Activated CD4-positive, alpha-beta T cell treated with anti-CD3 and anti-CD28 coated beads, Interleukin-2, amount 50 U/mL, for 24 hours (primary cell): Measurements from ENCODE around the gene EXOC6B.
"Not testable (repeated sequence)": the region's sequence is repeated elsewhere in the genome, so short reads cannot be mapped to it uniquely, and the experiment has no call there.

Source experiments
- DNase-seq, 2 donors: peaks; one replicate each; pipeline ENCODE4 v3.0.0-alpha.2; 2020; ENCODE audit warnings: low read depth in 1 of 2, low spot score in 1 of 2

EXOC6B gene

DNA sequence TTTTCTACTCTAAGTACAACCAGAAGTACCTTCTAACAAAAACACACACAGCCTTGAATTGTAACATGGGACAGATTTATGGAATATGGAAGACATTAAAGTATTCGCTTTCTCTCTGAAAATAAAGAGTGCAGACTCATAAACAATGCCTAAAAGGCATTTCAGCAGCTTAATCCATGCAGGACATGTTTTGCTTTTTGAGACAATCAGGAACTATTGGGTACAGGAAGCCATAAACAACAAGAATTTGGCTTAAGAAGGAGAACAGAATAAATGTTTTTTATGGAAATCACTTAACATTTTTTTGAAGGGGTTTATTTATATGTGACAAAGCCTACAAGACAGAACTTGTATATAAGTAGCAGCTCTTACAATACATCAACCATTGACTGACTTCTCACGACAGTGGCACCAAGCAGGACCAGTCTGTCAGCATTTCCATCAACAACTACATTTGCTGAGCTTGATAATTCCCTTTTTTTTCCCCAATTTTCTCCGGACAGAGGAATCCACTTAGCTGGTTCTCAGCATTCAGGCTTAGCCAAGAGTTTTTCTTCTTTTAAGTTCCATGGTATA lies 140.1 kb downstream of the EXOC6B start:
- DNase-seq = no peak

DNA sequence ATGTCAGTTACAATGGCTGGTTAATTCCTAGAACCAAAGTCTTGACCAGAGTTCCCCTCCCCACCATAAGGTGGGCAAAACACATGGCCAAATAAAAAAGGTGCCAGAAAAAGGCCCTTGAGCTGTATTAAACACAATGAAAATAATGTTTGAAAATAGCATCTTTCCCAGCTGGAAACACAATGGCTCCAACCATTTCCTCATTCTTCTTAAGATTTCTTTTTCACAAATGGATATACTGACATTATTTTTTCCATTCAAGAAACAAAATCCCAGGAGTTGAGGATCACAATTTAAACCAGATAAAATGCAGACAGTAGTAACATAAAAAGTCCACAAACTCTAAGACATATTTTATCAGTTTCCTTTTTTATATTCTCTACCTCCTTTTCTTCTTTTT lies 143.8 kb downstream of the EXOC6B start:
- no peak for DNase-seq

DNA sequence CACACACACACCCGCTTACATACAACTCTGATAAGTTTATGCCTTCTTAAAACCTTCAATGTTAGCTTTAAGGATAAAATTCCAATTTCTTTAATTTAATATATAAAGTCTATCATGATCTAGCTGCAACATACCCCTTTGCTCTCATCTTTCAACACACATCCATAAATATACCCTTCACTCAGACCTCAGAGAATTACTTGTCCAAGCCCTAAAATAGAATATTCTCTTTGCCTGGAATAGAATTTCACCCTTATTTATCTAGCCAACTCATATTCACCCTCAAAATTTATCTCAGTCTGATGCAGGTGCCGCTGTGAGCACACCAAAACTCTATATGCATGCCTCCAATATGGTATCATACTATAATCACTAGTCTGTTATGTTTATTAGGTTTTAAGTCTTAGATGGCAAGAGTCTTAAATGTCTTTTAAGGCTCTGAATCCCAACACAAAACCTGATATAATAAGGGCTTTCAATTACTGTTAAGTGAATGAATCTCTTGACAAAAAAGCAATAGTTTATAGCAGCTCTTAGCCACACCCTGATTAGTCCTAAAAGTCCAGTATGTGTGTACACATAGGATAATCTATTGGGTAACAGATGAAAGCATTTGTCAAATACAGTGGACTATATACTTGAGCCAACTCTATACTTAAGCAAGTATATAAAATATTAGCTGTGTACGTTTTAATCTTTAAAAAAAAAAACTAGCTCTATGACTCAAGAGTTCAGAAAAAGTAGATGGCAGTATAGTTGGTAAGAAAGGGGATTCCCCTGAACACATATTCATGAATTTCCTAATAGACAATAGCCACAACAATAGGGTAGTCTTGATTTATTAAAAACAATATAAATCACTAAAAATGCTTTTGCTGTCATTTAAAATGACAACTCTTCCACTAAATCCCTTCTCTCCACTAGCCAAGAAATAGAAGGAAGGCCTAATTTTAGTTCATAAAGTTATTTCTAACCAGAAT lies 144.5 kb downstream of the EXOC6B start:
- DNase-seq = no peak

DNA sequence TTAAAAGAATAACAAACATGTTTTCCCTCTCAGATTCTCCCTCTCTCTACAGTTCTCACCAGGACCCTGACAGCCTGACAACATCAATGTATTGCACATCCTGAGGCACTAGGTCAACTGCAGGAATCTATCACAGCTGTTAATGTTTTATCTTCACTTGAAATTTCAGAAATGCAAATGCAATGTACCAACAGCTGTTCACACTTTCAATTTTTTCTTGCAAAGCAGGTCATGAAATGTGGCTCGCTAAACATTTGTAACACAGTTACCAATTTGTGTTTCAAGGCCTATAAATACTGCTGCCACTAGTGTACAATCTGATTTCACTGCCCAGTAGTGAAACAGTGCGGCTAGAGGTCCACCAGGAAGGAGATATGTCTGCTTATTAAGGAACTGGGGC lies 147.8 kb downstream of the EXOC6B start:
- no peak for DNase-seq

DNA sequence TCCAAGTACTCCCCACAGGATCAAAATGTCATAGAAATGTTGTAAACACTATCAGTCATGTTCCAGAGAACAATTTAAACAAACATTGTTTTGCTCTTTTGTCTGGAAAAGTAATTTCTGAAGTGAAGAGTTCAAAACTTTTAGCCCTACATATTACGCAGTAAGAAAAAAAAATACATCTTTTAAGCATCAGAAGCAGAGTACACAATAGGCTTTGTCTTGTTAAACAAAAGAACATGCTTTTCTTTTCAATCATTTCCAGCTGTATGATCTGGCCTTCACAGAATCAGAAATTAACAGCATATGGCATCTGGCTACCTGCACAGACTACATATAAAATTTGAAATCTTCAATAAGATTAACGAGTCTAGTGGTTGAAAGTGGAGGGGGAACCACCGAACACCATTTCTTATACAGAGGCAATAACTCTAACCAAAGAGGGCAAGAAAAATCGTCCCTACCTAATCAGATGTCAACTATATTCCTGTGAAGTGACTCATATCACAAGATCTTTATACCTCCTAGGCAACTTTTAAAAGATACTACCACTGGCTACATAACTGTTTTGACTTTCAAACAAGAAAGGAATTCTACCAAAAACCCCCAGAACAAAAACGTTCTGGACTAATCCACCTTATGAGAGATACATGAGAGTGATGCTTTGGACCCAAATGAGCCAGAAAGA lies 149.3 kb downstream of the EXOC6B start:
- DNase-seq = no peak

DNA sequence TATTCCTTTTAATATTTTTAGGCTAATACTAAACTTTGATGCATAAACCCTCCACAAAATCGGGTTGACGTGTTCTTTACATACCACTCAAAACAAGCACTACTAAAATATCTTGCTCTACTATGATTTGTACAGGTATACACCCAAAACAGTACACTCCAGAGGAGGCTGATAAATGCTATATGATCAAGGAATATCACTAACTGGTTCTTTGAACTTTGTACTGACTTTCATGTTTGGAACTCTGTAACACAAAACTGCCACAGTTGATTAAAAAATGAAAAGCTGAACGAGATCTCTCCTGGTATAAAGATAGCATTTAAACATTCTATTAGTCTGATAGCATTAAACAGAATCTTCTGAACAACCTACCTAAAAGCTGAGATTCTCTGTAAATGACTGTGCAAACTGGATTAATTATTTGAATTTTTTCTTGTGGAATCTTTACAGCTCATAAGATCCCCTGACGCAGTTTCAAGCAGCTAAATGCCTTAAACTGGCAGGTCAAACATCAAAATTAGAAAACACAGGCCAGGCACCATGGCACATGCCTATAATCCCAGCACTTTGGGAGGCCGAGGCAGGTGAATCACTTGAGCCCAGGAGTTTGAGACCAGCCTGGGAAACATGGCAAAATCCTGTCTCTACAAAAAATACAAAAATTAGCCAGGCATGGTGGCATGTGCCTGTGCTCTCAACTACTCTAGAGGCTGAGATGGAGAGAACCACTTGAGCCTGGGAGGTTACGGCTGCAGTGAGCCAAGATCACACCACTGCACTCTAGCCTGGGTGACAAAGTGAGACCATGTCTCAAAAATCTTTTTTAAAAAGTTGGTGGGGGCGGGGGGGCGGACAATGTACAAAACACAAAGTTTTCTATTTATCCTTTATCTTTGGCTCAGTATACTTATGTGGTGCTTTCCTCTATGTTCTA lies 150.6 kb downstream of the EXOC6B start:
- no peak for DNase-seq

DNA sequence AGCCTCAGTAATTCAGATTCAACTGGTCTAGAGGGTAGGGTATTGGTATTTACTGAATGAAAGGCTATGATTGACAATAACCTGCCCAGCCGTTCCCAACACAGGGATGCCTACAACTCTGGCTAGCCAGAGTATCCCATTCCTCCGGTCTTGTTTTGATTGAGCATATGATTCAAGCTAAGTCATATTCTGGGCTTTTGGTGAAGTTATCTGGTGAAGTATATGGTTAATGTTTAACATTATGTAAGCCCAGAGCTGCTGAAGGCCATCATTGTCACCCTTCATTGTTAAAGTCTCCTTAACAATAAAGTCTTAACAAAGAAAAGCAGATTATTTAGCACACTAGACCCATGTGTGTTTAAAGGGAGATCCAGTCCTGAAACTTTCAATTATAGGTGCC lies 152.6 kb downstream of the EXOC6B start:
- DNase-seq = no peak

DNA sequence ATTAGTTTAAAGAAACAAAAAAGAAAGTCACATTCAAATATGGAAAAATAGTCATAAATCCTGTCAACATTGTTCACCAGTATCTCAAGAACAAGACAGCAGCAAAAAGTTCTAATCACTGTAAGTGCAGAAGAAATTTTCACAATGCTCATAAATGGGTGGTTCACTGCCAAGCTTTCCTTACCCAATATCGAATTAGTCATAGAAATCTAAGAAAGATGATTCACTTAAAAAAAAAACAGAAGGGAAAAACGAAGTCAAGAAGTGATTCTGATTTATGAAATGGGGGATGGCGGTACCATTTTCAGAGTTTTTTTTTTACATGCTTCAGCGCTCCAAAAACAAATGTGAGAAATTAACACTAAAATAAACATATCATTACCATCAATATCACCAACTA lies 156.7 kb downstream of the EXOC6B start:
- DNase-seq = no peak

DNA sequence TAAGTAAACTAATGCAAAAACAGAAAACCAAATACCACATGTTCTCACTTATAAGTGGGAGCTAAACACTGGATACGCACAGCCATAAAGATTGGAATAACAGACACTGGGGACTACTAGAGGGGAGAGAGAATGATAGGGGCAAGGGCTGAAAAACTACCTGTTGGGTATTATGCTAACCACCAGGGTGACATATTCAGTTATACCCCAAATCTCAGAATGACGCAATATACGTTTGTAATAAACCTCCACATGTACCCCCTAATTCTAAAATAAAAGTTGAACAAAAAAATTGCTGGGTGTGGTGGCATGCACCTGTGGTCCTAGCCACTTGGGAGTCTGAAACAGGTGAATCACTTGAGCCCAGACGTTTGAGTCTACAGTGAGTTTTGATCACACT lies 157.2 kb downstream of the EXOC6B start:
- no peak for DNase-seq

DNA sequence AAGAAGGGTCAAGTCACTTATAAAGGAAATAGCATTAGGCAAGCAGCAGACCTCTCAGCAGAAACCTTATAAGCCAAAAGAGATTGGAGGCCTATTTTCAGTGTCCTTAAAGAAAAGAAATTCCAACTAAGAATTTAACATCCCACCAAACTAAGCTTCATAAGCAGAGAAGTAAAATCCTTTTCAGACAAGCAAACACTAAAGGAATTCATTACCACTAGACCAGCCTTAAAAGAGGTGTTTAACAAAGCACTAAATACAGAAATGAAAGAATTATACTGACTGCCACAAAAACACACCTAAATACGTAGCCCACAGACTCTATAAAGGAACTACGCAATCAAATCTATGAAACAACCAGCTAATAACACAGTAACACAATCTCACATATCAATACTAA lies 160.4 kb downstream of the EXOC6B start:
- DNase-seq = no peak

DNA sequence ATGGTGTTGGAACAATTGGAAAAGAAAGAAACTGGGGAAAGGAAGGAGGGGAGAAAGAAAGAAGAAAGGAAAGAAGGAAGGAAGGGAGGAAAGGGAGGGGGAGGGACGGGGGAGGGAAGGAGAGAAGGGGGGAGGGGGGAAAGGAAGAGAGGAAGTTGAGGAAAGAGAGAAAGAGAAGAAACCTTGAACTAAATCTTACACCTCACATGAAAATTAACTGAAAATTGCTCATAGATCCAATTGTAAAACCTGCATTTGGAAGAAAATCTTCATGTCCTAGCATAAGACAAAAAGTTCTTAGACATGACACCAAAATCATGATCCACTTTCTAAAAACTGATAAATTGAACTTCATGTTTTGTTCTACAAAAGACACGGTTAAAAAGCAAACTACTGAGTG lies 163.8 kb downstream of the EXOC6B start:
- DNase-seq = no peak

DNA sequence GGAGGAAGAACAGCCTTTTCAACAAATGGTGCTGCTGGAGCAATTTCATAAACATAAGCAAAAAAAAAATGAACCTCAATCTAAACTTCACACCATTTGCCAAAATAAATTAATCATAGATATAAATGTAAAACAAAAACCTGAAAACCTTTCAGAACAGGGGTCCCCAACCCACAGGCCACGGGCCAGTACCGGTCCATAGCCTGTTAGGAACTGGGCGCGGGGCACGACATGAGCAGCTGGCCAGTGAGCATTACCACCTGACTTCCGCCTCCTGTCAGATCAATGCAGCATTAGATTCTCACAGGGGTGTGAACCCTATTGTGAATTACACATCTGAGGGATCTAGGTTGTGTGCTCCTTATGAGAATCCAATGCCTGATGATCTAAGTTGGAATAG lies 176.0 kb downstream of the EXOC6B start:
- DNase-seq = no peak

DNA sequence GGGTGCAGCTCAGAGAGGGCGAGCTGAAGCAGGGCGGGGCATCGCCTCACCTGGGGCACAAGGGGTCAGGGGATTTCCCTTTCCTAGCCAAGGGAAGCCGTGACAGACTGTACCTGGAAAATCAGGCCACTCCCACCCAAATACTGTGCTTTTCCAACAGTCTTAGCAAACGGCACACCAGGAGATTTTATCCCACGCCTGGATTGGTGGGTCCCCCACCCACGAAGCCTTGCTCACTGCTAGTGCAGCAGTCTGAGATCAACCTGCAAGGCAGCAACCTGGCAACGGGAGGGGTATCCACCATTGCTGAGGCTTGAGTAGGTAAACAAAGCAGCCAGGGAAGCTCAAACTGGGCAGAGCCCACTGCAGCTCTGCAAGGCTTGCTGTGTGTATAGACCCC lies 184.6 kb downstream of the EXOC6B start:
- not testable (repeated sequence) for DNase-seq

DNA sequence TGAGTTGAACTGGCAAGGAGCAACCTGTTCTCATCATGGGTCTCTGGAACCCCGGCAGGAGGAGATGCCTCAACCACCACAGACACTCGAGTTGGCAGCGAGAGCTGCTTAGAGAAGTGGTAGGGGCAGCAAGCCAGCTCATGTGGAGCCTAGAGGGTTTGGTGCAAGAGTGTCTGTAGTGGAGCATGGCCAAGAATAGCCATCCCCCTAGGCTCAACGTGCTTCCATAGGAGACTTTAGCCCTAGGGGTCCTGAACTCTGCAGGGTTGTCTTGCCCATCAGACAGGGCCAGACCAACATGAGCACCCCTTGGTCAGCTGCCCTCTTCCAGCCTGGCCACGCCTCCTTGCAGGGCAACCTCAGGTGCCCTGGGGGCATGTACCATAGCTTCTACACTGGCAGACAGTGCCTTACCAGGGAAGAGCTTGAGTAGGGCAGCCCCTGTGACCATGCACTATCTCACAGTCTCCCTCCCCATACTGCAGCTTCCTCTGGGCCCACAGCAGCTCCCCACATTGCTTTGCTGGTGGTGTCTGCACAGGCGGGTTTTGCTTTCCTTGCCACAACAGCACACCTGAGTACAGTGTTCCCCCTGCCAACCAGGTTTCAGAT lies 187.1 kb downstream of the EXOC6B start:
- no peak for DNase-seq

DNA sequence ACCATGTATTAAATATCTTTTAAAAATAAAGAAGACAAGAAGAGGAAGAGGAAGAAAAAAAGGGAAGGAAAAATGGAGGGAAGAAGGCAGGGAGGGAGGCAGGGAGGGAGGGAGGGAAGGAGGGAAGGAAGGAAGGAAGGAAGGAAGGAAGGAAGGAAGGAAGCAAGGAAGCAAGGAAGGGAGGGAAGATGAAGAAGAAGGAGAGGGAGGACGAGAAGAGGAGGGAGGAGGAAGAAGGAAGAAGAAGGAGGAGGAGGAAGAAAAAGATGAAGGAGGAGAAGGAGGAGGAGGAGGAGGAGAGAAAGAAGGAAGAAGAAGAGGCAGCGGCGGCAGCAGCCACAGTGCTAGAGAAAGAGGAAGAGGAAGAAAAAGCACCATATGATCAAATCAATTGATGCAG lies 189.6 kb downstream of the EXOC6B start:
- DNase-seq = no peak

DNA sequence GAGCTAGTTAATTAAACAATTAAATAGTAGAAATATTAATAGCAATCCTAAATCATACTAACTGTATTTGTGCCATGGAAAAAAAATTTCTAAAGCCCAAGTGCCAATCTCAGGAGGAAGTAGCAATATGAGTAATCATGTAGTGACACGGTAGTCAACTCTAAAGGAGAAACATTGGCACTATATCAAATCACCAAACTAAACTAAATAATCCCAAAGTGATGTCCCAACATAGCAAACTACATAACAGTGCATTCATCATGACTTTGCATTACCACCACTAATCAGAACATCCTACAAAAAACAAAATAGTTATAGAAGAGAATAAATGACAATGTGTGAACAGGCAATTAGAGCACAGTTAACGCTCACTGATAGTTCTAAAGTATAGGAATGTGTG lies 195.1 kb downstream of the EXOC6B start:
- no peak for DNase-seq

DNA sequence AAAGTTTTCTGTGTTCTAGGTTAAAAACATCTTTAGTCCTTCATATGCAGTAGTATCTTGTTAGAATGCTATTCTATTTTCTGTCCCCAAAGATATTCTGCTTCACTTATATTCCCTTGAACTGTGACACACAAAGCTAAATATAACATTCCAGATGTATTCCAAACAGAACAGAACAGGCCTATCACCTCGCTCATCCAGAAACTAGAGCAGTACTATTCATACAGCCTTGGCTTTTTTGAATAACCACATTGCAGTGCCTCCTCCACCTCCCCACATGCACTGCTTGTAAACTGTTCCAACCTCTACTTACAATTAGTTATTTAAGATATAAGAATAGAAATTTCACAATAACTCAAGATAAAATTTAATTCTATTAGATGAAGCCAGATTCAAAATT lies 196.8 kb downstream of the EXOC6B start:
- DNase-seq = no peak

DNA sequence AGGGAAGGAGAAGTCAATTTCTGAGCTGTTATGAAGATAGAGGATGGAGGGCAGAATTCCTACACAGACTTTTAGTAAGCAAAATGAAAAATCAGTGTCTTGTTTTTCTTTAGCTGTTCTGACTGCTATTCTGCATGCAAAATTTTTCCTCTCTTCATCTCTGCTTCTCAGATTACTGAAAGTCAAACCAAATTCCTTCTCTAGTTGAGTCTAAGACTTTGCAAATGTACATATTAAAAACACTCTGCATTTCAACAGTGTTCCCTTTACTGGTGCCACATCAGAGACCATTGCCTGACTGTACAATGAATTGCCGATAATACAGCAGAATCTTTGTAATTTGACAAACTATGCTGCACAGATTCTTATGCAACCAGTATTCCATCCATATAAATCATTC lies 198.8 kb downstream of the EXOC6B start:
- DNase-seq = no peak

DNA sequence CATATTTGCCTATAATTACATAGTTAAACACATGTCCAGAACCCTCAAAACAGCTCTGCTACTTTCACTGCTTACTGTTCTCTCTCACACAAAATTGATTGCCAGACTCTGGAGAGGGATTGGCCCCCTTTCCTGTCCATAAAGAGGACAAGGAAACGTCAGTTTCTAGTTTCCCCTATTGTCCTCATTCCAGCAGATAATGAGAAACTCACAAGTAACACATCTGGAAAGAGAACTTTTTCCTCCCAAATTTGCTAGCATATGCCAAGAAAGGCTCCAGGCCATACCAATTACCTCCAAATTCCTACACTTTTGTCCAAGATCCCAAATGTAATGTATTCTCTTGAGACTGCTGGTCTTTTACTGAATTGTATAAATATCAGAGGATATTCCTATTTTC lies 200.5 kb downstream of the EXOC6B start:
- no peak for DNase-seq

DNA sequence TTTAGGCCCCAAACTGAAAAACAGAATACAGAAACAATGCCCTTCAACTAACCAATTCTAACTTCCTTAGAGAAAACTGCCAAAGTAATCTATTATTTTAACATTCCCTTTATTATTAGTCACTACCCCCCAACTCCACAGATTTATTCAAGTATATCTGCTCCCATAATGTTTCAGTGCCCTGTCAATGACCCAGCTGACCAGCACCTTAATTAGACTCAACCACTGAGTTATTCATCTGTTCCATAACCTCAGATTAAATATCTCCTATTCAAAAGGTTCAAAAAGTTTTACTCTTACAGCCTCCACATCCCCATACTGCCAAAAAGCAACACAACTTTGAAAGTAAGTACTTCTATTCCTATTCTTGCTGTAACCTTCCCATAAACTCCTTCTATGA lies 202.4 kb downstream of the EXOC6B start:
- no peak for DNase-seq

DNA sequence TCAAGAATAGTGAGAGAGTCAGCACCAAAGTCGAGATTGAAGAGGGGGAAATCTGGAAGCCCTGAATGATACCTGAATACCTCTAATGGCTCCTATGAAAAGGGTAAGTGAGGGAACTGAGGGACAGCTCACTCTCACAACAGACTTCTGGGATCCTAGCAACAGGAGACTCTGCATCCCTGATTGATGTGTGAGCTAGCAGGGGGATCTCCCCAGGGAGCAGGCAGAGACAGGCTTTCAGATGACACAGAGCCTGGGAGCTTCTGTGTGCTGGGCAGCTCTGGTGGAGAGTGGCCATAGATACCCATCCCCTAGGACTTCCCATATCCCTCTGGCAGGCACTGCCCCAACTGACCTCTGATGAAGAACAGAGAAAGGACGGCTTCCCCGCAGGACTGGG lies 206.2 kb downstream of the EXOC6B start:
- no peak for DNase-seq
